H1 (cell line): Measurements from ENCODE around the gene APBA2. TPM values are rescaled to one million over a fixed set of nuclear protein-coding genes. Genes with fewer than 3 reads are reported as not detected.

Experiments
- CTCF ChIA-PET: fragments of 300-600 bp; sonication (Branson Sonifier 250); formaldehyde crosslinking; loops from one replicate; lab custom pipeline; 2021; ENCODE audit not compliant: partially characterized antibody; lab: Charles Lee
- POLR2A ChIA-PET: fragments of 300-600 bp; sonication (Branson Sonifier 250); formaldehyde crosslinking; loops from one replicate; lab custom pipeline; 2021; ENCODE audit warnings: inconsistent platforms; ENCODE audit not compliant: partially characterized antibody; lab: Charles Lee
- DNase-seq, 2 experiments: peaks; one replicate each; pipeline versions ENCODE4 v3.0.0 to v3.0.0-alpha.2; 2010 to 2022; ENCODE audit warnings: low spot score in 2 of 2, low read depth in 1 of 2, mixed read lengths in 1 of 2
- FAIRE-seq: peaks from 2 replicates; lab custom pipeline; 2011; peaks lifted over from hg19 to GRCh38; lab: Jason Lieb, UNC
- H2AFZ ChIP-seq: 2 replicates; pipeline ENCODE4 v1.8.1; 2012; ENCODE audit warnings: low read length, inconsistent platforms
- H2AK5ac ChIP-seq: 2 replicates; pipeline ENCODE4 v1.6.1; 2013; ENCODE audit warnings: low read depth, low read length
- H2BK120ac ChIP-seq: replicated peaks from 2 replicates; pipeline ENCODE3; 2013; ENCODE audit warnings: low read depth, low read length, inconsistent platforms
- H2BK12ac ChIP-seq: 2 replicates; pipeline ENCODE4 v1.6.1; 2013; ENCODE audit warnings: low read depth, low read length
- H2BK15ac ChIP-seq: 2 replicates; pipeline ENCODE4 v1.6.1; 2013; ENCODE audit warnings: low read length
- H2BK20ac ChIP-seq: 2 replicates; pipeline ENCODE4 v1.6.1; 2013; ENCODE audit warnings: low read length
- H2BK5ac ChIP-seq: 2 replicates; pipeline ENCODE4 v1.6.1; 2013; ENCODE audit warnings: low read depth, low read length
- H3K14ac ChIP-seq: 2 replicates; pipeline ENCODE4 v1.6.1; 2013; ENCODE audit warnings: inconsistent platforms; ENCODE audit not compliant: insufficient read length
- H3K18ac ChIP-seq: 2 replicates; pipeline ENCODE4 v1.6.1; 2013; ENCODE audit warnings: low read length; ENCODE audit errors: extremely low read depth
- H3K23ac ChIP-seq: 2 replicates; pipeline ENCODE4 v1.6.1; 2013; ENCODE audit warnings: inconsistent platforms; ENCODE audit not compliant: insufficient read length
- H3K23me2 ChIP-seq: 2 replicates; pipeline ENCODE4 v1.6.1; 2013; ENCODE audit warnings: low read depth, low read length
- H3K27ac ChIP-seq: 2 replicates; pipeline ENCODE4 v1.6.1; 2011; ENCODE audit warnings: low read depth, low read length, inconsistent platforms
- H3K27me3 ChIP-seq, 4 experiments: replicated peaks in 1 of 4; 1 replicate in 1 of 4; 2 replicates in 3 of 4; pipeline versions ENCODE4 v1.6.1 to v1.8.1; 2011 to 2013; ENCODE audit warnings: low read length in 3 of 4, mild to moderate bottlenecking in 3 of 4, inconsistent platforms in 2 of 4, mixed read lengths in 2 of 4, moderate library complexity in 1 of 4; ENCODE audit not compliant: control insufficient read depth in 3 of 4, insufficient read depth in 3 of 4; ENCODE audit errors: extremely low read depth in 1 of 4
- H3K36me3 ChIP-seq, 4 experiments: 2 replicates each; pipeline versions ENCODE4 v1.6.1 to v1.8.1; 2011 to 2013; ENCODE audit warnings: mild to moderate bottlenecking in 4 of 4, low read length in 3 of 4, moderate library complexity in 2 of 4, control low read depth in 1 of 4, inconsistent platforms in 1 of 4; ENCODE audit not compliant: insufficient read depth in 4 of 4, control insufficient read depth in 2 of 4
- H3K4ac ChIP-seq: replicated peaks from 2 replicates; pipeline ENCODE3; 2013; ENCODE audit warnings: low read length, low read depth, mixed read lengths, inconsistent platforms; ENCODE audit not compliant: insufficient read length
- H3K4me1 ChIP-seq, 4 experiments: replicated peaks in 1 of 4; 1 replicate in 1 of 4; 2 replicates in 3 of 4; pipeline versions ENCODE4 v1.6.1 to v1.8.1; 2011 to 2013; ENCODE audit warnings: low read length in 3 of 4, inconsistent platforms in 2 of 4, mixed read lengths in 1 of 4; ENCODE audit not compliant: insufficient read depth in 4 of 4, control insufficient read depth in 3 of 4
- H3K4me2 ChIP-seq, 2 experiments: 2 replicates each; pipeline versions ENCODE4 v1.6.1 to v1.8.1; 2011 to 2013; ENCODE audit warnings: low read depth in 2 of 2, low read length in 2 of 2, control low read depth in 1 of 2, inconsistent platforms in 1 of 2, mild to moderate bottlenecking in 1 of 2; ENCODE audit not compliant: insufficient read depth in 1 of 2
- H3K4me3 ChIP-seq, 4 experiments: fragments of 200-600, 300-600 bp in 1 of 4; sonication (generic), shearing (Covaris generic), sonication (Bioruptor Twin) in 1 of 4; 2 replicates each; pipeline versions ENCODE4 v1.5.1 to v1.8.1; 2011 to 2016; ENCODE audit warnings: low read length in 4 of 4, low read depth in 3 of 4, control low read depth in 2 of 4, inconsistent platforms in 2 of 4, mild to moderate bottlenecking in 2 of 4, mixed read lengths in 1 of 4, moderate library complexity in 1 of 4; ENCODE audit not compliant: insufficient read depth in 2 of 4; ENCODE audit errors: extremely low read depth in 1 of 4
- H3K56ac ChIP-seq: replicated peaks from 2 replicates; pipeline ENCODE3; 2013; ENCODE audit warnings: low read depth, mild to moderate bottlenecking, mixed read lengths, low read length, inconsistent platforms; ENCODE audit not compliant: insufficient read length
- H3K79me1 ChIP-seq: 2 replicates; pipeline ENCODE4 v1.6.1; 2013; ENCODE audit warnings: low read depth, low read length, control low read depth
- H3K79me2 ChIP-seq, 2 experiments: 2 replicates each; pipeline versions ENCODE4 v1.6.1 to v1.8.1; 2012 to 2013; ENCODE audit warnings: low read length in 2 of 2, mild to moderate bottlenecking in 2 of 2, inconsistent platforms in 1 of 2; ENCODE audit not compliant: insufficient read depth in 2 of 2, control insufficient read depth in 1 of 2
- H3K9ac ChIP-seq, 4 experiments: replicated peaks in 1 of 4; 1 replicate in 1 of 4; 2 replicates in 3 of 4; pipeline versions ENCODE4 v1.6.1 to v1.8.1; 2011 to 2013; ENCODE audit warnings: low read depth in 3 of 4, low read length in 3 of 4, control low read depth in 2 of 4, mild to moderate bottlenecking in 2 of 4, moderate library complexity in 2 of 4, inconsistent platforms in 1 of 4; ENCODE audit errors: extremely low read depth in 1 of 4
- H3K9me3 ChIP-seq, 2 experiments: 2 replicates each; pipeline versions ENCODE4 v1.6.1 to v1.8.1; 2012 to 2013; ENCODE audit warnings: mild to moderate bottlenecking in 2 of 2, moderate library complexity in 2 of 2, control low read depth in 1 of 2, inconsistent platforms in 1 of 2, low read depth in 1 of 2, low read length in 1 of 2, mixed read lengths in 1 of 2; ENCODE audit not compliant: insufficient read depth in 2 of 2
- H4K20me1 ChIP-seq, 2 experiments: replicated peaks in 1 of 2; 2 replicates each; pipeline versions ENCODE3 to v1.8.1; 2011 to 2013; ENCODE audit warnings: inconsistent platforms in 2 of 2, low read length in 2 of 2, mild to moderate bottlenecking in 1 of 2; ENCODE audit not compliant: insufficient read depth in 2 of 2, control insufficient read depth in 1 of 2
- H4K5ac ChIP-seq: 2 replicates; pipeline ENCODE4 v1.6.1; 2013; ENCODE audit warnings: low read length, low read depth, mixed read lengths, inconsistent platforms; ENCODE audit not compliant: insufficient read length
- H4K8ac ChIP-seq: 2 replicates; pipeline ENCODE4 v1.8.0; 2013; ENCODE audit warnings: mild to moderate bottlenecking, moderate library complexity, low read length, inconsistent platforms; ENCODE audit not compliant: insufficient read depth; ENCODE audit errors: extremely low read depth
- H4K91ac ChIP-seq: replicated peaks from 2 replicates; pipeline ENCODE3; 2013; ENCODE audit warnings: low read length, mixed read lengths, inconsistent platforms; ENCODE audit not compliant: insufficient read length
- WGBS, 2 experiments: shearing (Covaris generic) in 1 of 2; methylation state at CpG; one replicate each; pipeline versions ENCODE4 v1.1.6 to v1.1.7; 2013 to 2015; ENCODE audit warnings: low lambda C conversion rate in 2 of 2, mixed read lengths in 2 of 2, inconsistent platforms in 1 of 2, low coverage in 1 of 2, missing lambda C conversion rate in 1 of 2; ENCODE audit not compliant: insufficient replicate concordance in 2 of 2, insufficient coverage in 1 of 2, insufficient read length in 1 of 2; ENCODE audit errors: extremely low coverage in 1 of 2, missing lambda C conversion rate in 1 of 2; 5-methylcytosine and 5-hydroxymethylcytosine counted together
- polyA plus RNA-seq, 7 experiments: library from polyadenylated mRNA; depleted of rRNA in 3 of 7; stranded (reverse) in 5 of 7; unstranded in 2 of 7; fragments of >200 nt in 5 of 7; fragments of 200-250 nt in 2 of 7; gene quantifications; 1 replicate in 5 of 7; 2 replicates in 1 of 7; 4 replicates in 1 of 7; pipeline versions ENCODE4 v1.2.1 to v1.2.3, GENCODE V29; 2011 to 2013; ENCODE audit warnings: missing spikeins in 2 of 7, mixed read lengths in 2 of 7
- total RNA-seq: library from RNA; stranded (reverse); fragmentation: NEBNext Ultra II Directional; extraction: Animal tissue kit (Norgen Biotek cat#: 25700); gene quantifications from 2 replicates; pipeline ENCODE4 v1.2.1, GENCODE V29; 2021

Gene APBA2
- total and polyA plus RNA-seq, 2 of the 8 experiments (the other 6 are each of a cell fraction or from before 2014, with no cell fraction given) = 15.5 to 19.0 TPM

- Histone ChIP-seq H3K4ac (no peak overlapping the region), H3K79me1 (no peaks in the 10 kb centered on the region), H3K23me2 (no peaks in the 10 kb centered on the region; the same call in 1 of the 2 replicates), H4K20me1 (no peaks in the 10 kb centered on the region), H4K5ac (no peak overlapping the region), H2BK5ac (peak overlapping the region; percentile 22; the same call in 1 of the 2 replicates), H2BK120ac (peak overlapping the region; percentile 3), H3K4me1 (peaks cover 7 to 21% (median 13%) of the 10 kb centered on the region in 4 experiments; a peak in 6 of 7 replicates), H3K23ac (no peak overlapping the region), H3K4me3 (no peak overlapping the region), H3K9ac (no peak overlapping the region), H3K27ac (no peak overlapping the region), H4K8ac (no peak overlapping the region), H3K18ac (0 out of 2 replicates have a peak overlapping the region, but pooled peaks have one; percentile 67), H3K27me3 (no peaks in the 10 kb centered on the region), H3K79me2 (no peaks in the 10 kb centered on the region), H2AK5ac (no peak overlapping the region), H2BK20ac (peak overlapping the region; percentile 82), H3K36me3 (no peaks in the 10 kb centered on the region), H2AFZ (no peak overlapping the region), H2BK12ac (0 out of 2 replicates have a peak overlapping the region, but pooled peaks have one; percentile 14), H3K14ac (no peak overlapping the region), H3K56ac (no peak overlapping the region), H3K4me2 (no peak overlapping the region; a peak in 1 of 4 replicates), H3K9me3 (peaks cover 4 to 12% of the 10 kb centered on the region in 2 experiments; a peak in 3 of 4 replicates), H2BK15ac (peak overlapping the region; percentile 37), H4K91ac (peak overlapping the region; percentile 58)
- no peak for FAIRE-seq
- 86% methylated on average over 8 of the region's 8 CpGs; no CpG with 5 or more reads in 1 of the 2 experiments for WGBS, 2 experiments
- POLR2A ChIA-PET = no interaction called here
- CTCF ChIA-PET = interaction anchor here (1.8 kb wide), 1 partner anchor 32 kb away, joined by 4 read pairs; no protein-coding TSS in a partner anchor
- no peak for DNase-seq
Measured at GRCh38 chr15:29057856-29058255, 172.1 kb downstream of the APBA2 start.
